Stimulated activated CD8-positive, alpha-beta memory T cell treated with anti-CD3 and anti-CD28 coated beads, Interleukin-7, amount 100 ng/mL, for 4 hours (primary cell): ENCODE data around the gene DPP10.

Experiments used
- DNase-seq, 2 donors: peaks; one replicate each; pipeline ENCODE4 v3.0.0-alpha.2; 2020; ENCODE audit warnings: low read depth in 2 of 2

Gene DPP10

GRCh38 chr2:115248066-115248465 is 805.6 kb downstream of the DPP10 start:
- DNase-seq: no peak

DNA sequence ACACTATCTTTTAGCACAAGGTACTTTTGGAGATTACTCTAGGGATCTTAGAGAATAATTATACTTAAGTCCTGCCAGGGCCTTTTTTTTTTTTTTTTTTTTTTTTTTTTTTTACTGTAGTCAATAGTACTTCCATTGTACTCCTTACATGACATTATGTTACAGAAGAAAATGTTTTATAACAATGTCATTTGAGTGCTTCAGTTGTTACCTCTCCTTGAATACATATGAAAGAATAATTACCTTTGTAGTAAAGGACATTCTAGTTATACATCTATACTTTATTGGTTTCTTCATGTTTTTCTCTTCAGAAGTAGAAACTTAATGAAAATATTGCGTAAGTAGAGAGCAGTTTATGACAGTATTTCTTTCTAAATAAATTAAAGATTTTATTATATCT is 834.9 kb downstream of the DPP10 start:
- DNase-seq: no peak

GRCh38 chr2:115285416-115285815 is 843.0 kb downstream of the DPP10 start:
- no peak for DNase-seq

DNA sequence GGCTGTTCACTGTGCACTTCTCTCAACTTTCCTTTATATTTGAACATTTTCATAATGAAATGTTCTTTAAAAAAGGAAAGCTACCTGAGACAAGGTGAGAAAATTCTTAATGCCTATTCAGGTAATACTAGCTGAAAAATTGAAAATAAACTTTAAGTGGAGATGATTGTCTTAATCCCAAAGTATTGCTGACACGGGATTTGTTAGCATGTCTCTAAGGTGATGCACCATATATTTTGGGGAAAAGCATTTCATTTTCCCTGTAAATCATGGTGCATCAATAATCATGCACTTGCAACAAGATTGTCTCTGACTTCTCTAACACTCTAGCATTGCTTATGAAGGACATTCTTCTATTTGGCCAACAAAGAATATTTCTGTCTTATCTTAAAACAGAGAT is 848.0 kb downstream of the DPP10 start:
- DNase-seq: no peak

DNA sequence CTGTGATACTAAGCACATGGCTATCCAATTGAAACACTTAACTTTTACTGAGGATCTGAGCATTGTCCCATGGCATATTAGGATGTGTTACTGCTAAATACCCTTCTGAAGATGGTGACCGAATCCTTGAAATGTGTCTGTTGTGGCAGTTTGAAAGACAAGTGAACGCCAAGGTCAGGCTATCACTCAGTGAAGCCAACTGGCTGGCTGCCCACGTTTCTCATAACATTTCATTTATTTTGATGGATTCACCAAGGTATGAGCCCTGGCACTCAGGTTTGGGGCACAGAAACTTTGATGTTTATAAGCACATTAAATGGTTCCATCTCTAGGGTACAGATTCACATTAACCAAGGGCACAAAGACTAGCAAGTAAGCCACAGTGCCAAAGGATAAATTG is 850.3 kb downstream of the DPP10 start:
- DNase-seq: no peak

DNA sequence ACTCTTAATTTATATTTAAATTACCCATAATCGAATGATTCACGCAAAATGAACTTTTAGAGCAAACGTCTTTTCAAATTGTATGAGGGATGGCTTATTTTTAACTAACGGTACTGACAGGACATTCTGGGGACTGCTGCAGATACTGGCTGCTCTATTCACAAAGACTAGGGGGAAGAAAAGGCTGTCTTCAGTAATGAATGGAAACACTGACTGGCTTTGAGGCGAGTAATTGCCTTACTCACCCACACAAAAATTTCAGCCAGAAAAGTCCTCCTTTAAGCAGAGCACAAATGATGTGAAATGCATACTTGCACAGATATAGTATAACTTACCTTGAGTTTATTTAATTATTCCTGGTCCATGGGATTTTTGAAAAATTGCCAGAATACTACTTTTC is 852.6 kb downstream of the DPP10 start:
- no peak for DNase-seq

- no peak for DNase-seq
Observed at GRCh38 chr2:115297056-115297455, 854.6 kb downstream of the DPP10 start.

- no peak for DNase-seq
Observed at GRCh38 chr2:115299199-115299598, 856.8 kb downstream of the DPP10 start.

- DNase-seq: no peak
Observed at GRCh38 chr2:115305712-115306111, 863.3 kb downstream of the DPP10 start.

GRCh38 chr2:115314119-115314518 is 871.7 kb downstream of the DPP10 start:
- no peak for DNase-seq

GRCh38 chr2:115327061-115327460 is 884.6 kb downstream of the DPP10 start:
- DNase-seq: no peak

- DNase-seq: no peak
Observed at GRCh38 chr2:115359550-115359949, 917.1 kb downstream of the DPP10 start.

DNA sequence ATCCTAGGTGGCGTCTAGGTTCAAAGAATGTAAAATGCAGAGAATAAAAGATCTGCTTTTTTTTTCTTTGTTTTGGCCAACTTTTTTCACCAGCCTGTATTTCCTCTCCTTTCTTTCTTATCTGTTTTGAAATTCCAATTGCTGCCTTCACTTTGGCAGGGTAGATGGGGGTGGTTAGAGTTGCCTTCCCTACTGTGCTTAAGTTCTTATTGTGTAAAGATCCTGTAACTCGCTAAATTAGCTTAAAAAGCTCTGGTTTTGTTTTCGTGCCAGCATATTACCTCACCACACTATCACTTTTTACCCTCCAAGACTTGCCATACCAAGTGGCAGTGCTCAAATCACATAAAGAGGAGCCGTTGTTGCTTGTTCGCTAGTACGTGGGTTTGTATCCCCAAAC is 921.7 kb downstream of the DPP10 start:
- DNase-seq: no peak

DNA sequence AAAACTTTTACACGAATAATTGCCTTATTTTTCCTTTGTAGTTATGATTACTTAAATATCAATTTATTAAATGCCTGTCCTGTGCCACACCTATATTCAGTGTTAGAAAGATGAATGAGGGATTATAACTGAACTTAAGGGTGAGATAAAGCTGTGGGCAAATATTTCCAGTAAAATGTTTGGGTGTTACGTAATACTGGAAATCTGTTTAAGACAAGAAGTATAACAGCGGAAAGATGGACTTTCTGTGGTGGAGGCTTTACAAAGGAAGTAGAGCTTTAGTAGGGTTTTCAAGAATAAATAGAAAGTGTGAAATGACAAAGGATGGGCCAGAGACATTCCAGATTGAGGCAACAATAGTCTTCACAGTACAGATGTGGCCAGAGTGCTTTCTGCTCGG is 927.0 kb downstream of the DPP10 start:
- no peak for DNase-seq

GRCh38 chr2:115374981-115375380 is 932.5 kb downstream of the DPP10 start:
- no peak for DNase-seq

GRCh38 chr2:115384399-115384798 is 942.0 kb downstream of the DPP10 start:
- DNase-seq: no peak

- no peak for DNase-seq
Observed at GRCh38 chr2:115386465-115386864, 944.0 kb downstream of the DPP10 start.

DNA sequence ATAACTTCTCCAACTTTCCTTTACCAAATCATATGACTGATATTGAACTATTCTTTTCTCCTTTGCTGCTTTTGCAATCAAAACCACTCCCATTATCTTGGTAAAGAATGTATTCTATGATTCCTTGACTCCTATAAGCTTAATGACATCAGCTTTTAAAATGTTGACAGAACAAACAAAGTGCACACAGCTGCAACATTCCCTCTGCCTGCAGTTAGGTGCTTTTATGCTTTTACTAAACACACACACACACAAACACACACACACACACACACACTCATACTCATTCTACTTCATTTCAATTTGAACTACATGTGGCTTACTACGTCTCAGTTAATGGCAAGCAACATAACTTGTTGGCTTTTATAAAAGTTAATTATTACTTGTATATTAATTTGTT is 946.6 kb downstream of the DPP10 start:
- no peak for DNase-seq

DNA sequence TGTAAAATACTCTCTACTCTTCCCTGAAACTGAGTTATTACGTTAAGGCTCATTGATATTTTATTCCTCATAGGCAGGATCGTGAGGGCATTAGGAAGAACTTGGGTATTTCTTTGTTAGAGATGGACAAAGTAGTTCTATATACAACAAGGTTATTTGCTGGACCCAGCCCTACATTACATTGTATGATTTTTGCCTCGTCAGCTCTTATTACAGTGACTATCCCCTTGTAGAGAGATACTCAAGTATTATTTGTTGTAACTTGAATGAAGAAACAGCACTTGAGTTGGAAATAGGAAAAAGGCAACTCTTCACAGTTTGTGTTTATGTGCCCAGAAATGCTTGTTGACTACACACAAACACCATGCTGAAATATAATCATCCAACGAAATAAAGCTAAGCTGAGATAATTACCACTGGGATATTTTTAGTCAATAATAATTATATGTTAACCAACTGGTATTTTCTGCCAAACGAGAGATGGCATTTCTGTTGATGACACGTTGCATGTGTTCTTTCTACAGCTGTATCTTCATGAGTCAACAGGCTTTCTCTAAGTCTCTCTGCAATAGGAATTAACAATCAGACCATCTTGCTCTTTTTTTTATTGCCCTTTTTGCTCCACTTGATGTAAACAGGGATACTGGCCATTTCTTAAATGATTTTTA is 947.6 kb downstream of the DPP10 start:
- no peak for DNase-seq

DNA sequence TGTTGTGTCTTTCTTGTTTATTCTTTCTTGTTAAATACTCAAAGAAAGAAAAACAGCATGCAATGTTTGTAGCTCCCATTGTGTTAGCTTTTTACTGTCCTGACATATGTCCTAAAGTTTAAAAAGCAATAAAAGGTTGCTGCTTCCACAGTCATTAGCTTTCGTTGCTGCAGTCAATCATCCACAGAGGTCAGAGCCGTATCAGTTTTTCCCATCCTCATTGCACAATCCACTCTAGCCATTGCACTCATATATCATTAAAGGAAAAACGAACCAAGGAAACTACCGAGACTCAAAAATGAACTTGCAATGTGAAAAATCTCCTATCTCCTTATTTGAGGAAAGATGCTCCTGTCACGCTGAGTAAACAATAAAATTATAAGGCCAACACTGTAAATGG is 954.1 kb downstream of the DPP10 start:
- DNase-seq: no peak

DNA sequence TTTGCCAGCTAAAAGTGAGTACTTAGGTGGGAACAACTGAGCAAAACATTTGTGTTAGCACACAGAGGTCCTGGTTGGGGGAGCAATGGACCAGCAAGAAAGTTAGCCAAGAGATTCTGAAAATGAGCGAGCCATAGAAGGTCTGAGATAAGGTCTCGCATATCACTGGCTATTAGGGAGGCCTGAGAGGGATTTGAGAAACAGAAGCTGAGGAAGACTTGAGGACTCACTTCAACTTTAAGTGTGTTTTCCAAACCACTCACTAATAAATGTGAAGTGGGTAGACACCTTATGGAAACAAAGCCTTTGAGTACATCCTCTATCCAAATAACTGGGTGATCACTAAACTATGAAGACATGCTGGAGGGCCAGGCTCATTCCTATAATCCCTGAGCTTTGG is 958.5 kb downstream of the DPP10 start:
- DNase-seq: no peak

- DNase-seq: no peak
Observed at GRCh38 chr2:115412501-115412900, 970.1 kb downstream of the DPP10 start.

DNA sequence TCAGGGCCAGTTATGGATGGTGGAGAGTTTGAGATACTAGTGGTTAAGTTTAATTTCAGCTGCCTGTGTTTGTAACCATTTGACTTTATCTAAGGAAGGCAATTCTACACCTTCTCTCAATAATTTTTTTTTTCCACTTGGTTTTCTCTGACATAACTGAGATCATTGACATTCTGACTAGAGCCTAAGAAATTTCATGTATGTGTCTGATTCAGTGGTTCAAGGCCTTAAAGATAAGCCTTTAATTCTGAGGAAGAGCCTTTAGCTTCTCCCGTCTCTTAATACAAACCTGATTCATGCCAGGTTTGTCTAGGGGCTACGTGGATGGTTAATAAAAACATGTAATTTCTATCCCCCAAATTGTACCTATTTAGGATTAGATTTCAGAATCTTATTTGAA is 971.4 kb downstream of the DPP10 start:
- no peak for DNase-seq

- no peak for DNase-seq
Observed at GRCh38 chr2:115414466-115414865, 972.0 kb downstream of the DPP10 start.
